DMS79 treated with DMSO at 0.1 percent for 48 hours (cell line): ENCODE measurements around the gene LYRM7.
"Not testable (repeated sequence)": the region's sequence is repeated elsewhere in the genome, so short reads cannot be mapped to it uniquely, and the experiment has no call there.

Experiments
- DNase-seq: peaks from one replicate; lab custom pipeline; 2025; lab: John Stamatoyannopoulos, UW

Gene LYRM7

GRCh38 chr5:131221008-131221703 lies 50.4 kb downstream of the LYRM7 start:
- DNase-seq: no peak

- no peak for DNase-seq
Measured at GRCh38 chr5:131221888-131222287, 51.1 kb downstream of the LYRM7 start.

- no peak for DNase-seq
Measured at GRCh38 chr5:131222731-131223130, 52.0 kb downstream of the LYRM7 start.

- no peak for DNase-seq
Measured at GRCh38 chr5:131223751-131224386, 53.1 kb downstream of the LYRM7 start.

DNA sequence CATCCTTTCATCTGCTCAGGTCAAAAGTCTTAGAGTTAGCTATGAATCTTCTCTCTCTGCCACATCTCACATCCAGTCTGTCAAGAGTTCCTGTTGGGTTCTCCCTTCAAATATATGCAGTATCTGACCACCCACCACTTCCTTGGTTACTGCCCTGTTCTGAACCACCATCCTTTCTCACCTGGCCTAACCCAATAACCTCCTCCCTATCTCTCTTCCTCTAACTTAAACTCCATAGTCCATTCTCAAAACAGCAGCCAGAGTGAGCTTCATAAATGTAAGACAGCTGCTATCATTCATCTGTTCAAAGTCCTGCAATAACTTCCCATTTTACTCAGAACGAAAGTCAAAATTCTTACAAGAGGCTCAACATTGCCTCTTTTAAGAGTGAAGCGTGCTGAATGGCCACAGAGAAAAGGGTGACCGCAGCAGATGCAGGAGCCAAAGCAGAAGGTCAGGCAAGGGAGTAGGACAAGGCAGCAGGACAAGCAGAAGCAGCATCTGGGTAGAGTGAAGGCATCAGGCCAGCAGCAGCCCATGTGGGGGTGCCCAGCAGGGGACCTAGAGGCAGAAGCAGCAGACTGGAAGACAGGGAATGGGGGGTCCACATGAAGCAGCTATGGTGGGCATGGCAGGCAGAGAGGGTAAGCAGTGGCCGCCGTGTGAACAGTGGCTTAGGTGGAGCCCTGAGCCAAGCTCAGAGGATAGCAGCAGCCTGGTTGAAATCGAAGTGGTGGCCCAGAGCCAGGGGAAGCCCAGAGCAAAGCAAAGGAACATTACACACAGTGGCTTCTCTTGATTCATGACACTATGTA lies 53.9 kb downstream of the LYRM7 start:
- DNase-seq: no peak

DNA sequence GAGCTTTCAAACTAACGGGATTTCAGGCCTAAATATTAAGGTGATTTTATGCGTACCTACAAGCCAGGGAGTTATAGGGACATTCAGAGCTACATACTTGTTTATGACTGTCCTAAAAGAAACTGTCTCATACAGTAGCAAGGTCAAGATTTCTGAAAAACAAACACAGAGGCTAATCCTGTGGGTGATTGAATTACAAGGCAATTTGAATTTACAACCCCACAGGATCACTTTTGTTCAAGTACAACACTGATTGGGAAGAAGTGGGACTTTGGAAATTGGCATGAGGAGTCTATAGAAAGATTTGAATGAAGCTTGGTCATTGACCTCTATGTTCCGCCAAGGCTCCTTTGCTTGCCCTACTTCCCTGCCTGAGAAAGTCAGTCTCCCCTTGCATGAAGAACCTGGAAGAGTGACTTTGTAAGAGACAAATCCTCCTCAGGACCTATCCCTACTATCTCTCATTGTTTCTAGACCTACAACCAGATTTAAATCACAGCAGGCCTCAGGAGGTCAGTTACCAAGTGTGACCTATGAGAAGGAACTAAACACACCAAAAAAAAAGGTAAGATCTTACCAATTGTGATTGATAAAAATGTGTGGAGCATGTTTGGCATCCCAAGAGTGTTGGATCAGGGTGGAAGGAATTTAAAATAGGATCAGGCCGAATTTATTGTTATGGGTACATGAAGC lies 54.7 kb downstream of the LYRM7 start:
- DNase-seq: no peak

GRCh38 chr5:131226899-131227298 lies 56.2 kb downstream of the LYRM7 start:
- no peak for DNase-seq

- no peak for DNase-seq
Measured at GRCh38 chr5:131228646-131229045, 57.9 kb downstream of the LYRM7 start.

- no peak for DNase-seq
Measured at GRCh38 chr5:131229623-131230022, 58.9 kb downstream of the LYRM7 start.

GRCh38 chr5:131230406-131230805 lies 59.7 kb downstream of the LYRM7 start:
- DNase-seq: no peak

DNA sequence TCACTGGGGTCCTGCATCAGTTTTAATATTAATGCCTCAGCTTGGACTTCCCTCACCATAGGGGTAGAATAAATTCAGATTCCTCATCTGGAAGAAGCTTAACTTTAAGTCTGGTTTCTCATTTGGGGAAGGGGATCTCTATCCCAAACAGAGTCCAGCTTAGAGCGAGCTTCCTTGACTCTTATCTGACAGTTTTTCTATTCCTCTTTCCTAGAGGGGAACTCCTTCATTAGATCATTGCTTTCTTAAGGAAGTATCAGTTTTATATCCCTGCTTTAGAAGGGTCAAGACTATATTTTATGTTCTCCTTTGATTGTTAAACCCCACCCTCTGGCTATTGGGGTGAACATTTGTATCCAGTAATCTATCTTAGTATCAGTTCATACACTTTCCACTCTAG lies 68.9 kb downstream of the LYRM7 start:
- no peak for DNase-seq

DNA sequence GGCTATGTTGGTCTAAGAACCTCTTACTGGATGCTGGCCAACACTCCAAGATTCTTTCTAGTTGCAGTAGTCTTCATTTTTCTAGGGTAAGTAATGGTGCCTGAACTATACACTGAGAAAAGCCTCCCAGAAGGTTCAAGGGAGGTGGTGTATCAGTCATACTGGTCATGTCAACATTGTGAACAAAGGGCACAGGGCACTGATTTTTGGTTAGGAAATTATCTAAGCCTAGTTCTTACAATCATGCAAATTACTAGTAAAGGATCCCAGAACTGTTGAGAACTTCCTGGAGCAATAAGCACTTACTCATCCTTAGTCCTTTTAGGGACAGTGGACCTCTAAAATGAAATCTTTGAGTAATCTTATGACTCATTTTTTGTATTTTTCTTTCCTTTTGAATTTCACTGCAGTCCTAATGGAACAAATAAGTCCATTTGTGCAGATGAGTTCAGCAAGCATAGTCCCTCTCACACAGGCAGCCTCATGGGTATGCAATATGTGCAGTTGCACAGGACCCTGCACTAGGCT lies 72.0 kb downstream of the LYRM7 start:
- no peak for DNase-seq

DNA sequence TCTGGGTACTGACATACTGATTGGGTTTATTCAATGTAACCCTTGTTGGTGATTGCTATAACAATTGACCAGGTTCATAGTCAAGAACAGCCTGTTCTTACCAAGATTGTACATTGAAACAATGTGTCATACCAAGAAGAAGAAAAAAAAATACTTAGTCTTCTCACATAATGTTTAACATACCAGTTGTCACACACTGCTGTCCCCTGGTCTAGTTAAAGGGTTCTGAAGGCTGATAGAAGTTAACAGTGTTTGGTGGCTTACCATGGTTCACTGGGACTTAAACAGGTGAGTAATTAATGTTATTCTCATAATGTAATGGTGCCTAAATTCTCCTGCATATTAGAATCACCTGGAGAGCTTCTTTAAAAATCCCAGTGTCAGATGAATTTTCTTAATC lies 74.6 kb downstream of the LYRM7 start:
- no peak for DNase-seq

GRCh38 chr5:131245948-131246347 lies 75.2 kb downstream of the LYRM7 start:
- DNase-seq: no peak

- no peak for DNase-seq
Measured at GRCh38 chr5:131246504-131246903, 75.8 kb downstream of the LYRM7 start.

DNA sequence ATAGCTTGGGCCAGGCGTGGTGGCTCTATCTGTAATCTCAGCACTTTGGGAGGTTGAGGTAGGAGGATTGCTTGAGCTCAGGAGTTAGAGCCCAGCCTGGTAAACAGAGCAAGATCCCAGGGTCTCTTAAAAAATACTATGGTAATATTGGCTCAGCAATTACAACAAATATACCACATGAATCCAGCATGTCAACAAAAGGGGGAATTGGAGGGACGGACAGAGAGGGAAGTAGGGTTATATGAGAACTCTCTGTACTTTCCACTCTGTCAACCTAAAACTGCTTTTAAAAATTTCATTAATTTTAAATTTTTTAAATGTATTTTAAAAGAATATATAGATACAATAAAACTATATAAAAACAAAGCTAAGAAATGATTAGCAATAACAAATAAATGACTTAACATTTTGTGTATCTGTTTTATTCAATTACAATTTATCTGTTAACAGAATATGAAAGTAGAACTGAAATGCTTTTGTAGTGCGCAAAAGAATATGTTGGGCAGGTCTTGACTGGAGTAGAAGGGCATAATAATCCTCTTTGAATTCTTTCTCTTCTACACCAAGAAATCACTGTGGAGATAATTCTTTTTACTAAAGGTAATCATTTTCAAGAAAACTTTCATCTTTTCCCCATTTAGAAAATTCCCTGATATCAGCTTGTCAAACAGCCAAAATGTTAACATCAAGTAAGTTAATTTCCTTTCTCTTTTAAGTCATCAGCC lies 80.2 kb downstream of the LYRM7 start:
- no peak for DNase-seq

- DNase-seq: no peak
Measured at GRCh38 chr5:131252824-131253171, 82.1 kb downstream of the LYRM7 start.

GRCh38 chr5:131254025-131254424 lies 83.3 kb downstream of the LYRM7 start:
- DNase-seq: not testable (repeated sequence)

DNA sequence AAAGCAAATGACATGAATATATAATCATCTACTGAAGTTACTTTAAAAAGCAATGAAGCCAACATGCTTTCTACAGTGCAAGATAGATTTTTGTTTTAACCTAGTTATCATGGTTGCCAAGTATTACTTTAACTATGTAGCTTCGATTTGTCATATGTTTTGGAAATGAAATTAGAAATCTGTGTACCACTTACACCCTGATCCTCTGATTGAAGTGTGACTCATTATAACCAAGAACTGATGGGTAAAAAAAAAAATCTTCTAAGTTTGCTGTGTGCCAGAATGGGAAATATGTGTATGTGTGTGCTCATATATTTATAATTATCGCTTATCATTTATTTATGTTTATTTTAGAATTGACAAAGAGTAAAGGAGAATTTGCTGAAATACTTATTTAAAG lies 84.0 kb downstream of the LYRM7 start:
- no peak for DNase-seq
